T-cell (primary cell): Measurements from ENCODE around the gene PROX1. TPM values are rescaled to one million over a fixed set of nuclear protein-coding genes. Genes with fewer than 3 reads are reported as not detected.
"Not testable (repeated sequence)": the region's sequence is repeated elsewhere in the genome, so short reads cannot be mapped to it uniquely, and the experiment has no call there.

ENCODE experiments used
- ATAC-seq, 4 experiments: fragments of 200-7000 bp in 3 of 4; fragments of 150-1000 bp in 1 of 4; cut with Tn5 transposase; replicated peaks in 1 of 4; 1 replicate in 3 of 4; 2 replicates in 1 of 4; pipeline ENCODE4 v1.10.0; 2021; ENCODE audit warnings: moderate library complexity in 3 of 4, mild to moderate bottlenecking in 2 of 4, moderate number of reproducible peaks in 1 of 4
- CTCF ChIA-PET, 2 donors: fragments of 300-600 bp; sonication (Branson Sonifier 250); formaldehyde crosslinking; loops; one replicate each; lab custom pipeline; 2022; ENCODE audit warnings: antibody characterized with exemption in 2 of 2; lab: Charles Lee
- POLR2A ChIA-PET, 2 donors: fragments of 300-600 bp; sonication (Branson Sonifier 250); formaldehyde crosslinking; loops; one replicate each; lab custom pipeline; 2022; ENCODE audit warnings: antibody characterized with exemption in 2 of 2; lab: Charles Lee
- DNase-seq, 35 experiments: peaks; one replicate each; pipeline versions ENCODE4 v3.0.0 to v3.0.0-alpha.2; 2013 to 2023
- H3K27ac ChIP-seq: one replicate; pipeline ENCODE4 v1.5.1; 2013; ENCODE audit warnings: low read length
- H3K27me3 ChIP-seq, 2 experiments: replicated peaks in 1 of 2; 1 replicate in 1 of 2; 2 replicates in 1 of 2; pipeline versions ENCODE4 v1.6.1 to v1.7.0; 2013; ENCODE audit warnings: low read length in 1 of 2, mixed read lengths in 1 of 2; ENCODE audit not compliant: control insufficient read depth in 2 of 2, insufficient read depth in 2 of 2; ENCODE audit errors: extremely low read depth in 1 of 2
- H3K36me3 ChIP-seq, 2 donors: 1 replicate in 1 of 2; 2 replicates in 1 of 2; pipeline versions ENCODE4 v1.6.1 to v1.7.0; 2013; ENCODE audit warnings: low read length in 1 of 2; ENCODE audit not compliant: control insufficient read depth in 2 of 2, insufficient read depth in 1 of 2; ENCODE audit errors: extremely low read depth in 1 of 2
- H3K4me1 ChIP-seq, 2 experiments: 1 replicate in 1 of 2; 2 replicates in 1 of 2; pipeline versions ENCODE4 v1.6.1 to v1.7.0; 2013; ENCODE audit warnings: low read length in 2 of 2, mixed read lengths in 1 of 2; ENCODE audit not compliant: insufficient read depth in 2 of 2, control insufficient read depth in 1 of 2; ENCODE audit errors: extremely low read depth in 1 of 2
- H3K4me3 ChIP-seq, 2 donors: 1 replicate in 1 of 2; 2 replicates in 1 of 2; pipeline versions ENCODE4 v1.5.1 to v1.7.0; 2013; ENCODE audit warnings: mild to moderate bottlenecking in 2 of 2, low read length in 1 of 2, moderate library complexity in 1 of 2; ENCODE audit not compliant: control insufficient read depth in 1 of 2; ENCODE audit errors: extremely low read depth in 1 of 2
- H3K9me3 ChIP-seq: 2 replicates; pipeline ENCODE4 v1.7.0; 2013
- H3K27ac Mint-ChIP-seq, 2 donors: one replicate each; pipeline ENCODE4 v1.8.0; 2020 to 2021; ENCODE audit warnings: mild to moderate bottlenecking in 2 of 2, mixed read lengths in 2 of 2
- H3K27me3 Mint-ChIP-seq, 2 donors: one replicate each; pipeline ENCODE4 v1.8.0; 2021 to 2022; ENCODE audit warnings: mixed read lengths in 2 of 2
- H3K36me3 Mint-ChIP-seq: one replicate; pipeline ENCODE4 v1.8.0; 2021; ENCODE audit warnings: mixed read lengths
- H3K4me1 Mint-ChIP-seq, 3 donors: one replicate each; pipeline ENCODE4 v1.8.0; 2020 to 2022; ENCODE audit warnings: mixed read lengths in 3 of 3, mild to moderate bottlenecking in 1 of 3
- H3K4me3 Mint-ChIP-seq, 3 donors: one replicate each; pipeline ENCODE4 v1.8.0; 2020 to 2022; ENCODE audit warnings: mild to moderate bottlenecking in 3 of 3, mixed read lengths in 3 of 3, moderate library complexity in 3 of 3
- H3K9me3 Mint-ChIP-seq, 3 donors: one replicate each; pipeline ENCODE4 v1.8.0; 2020 to 2022; ENCODE audit warnings: mixed read lengths in 3 of 3
- WGBS: methylation state at CpG from one replicate; pipeline ENCODE4 v1.1.5; 2013; ENCODE audit warnings: missing lambda C conversion rate; ENCODE audit not compliant: insufficient coverage; 5-methylcytosine and 5-hydroxymethylcytosine counted together
- total RNA-seq, 35 experiments: library from RNA in 6 of 35; stranded (reverse) in 6 of 35; fragments of 120-200 nt in 1 of 35; gene quantifications; one replicate each; pipeline versions ENCODE4 v1.2.1 to v1.2.4 and lab custom pipeline; 2013 to 2026

Gene PROX1
- total RNA-seq, 5 donors from 2014 or later (not counting 1 experiment from before 2014, with no cell fraction given): 0.22 to 0.75 (median 0.29) TPM; not detected in 1

DNA sequence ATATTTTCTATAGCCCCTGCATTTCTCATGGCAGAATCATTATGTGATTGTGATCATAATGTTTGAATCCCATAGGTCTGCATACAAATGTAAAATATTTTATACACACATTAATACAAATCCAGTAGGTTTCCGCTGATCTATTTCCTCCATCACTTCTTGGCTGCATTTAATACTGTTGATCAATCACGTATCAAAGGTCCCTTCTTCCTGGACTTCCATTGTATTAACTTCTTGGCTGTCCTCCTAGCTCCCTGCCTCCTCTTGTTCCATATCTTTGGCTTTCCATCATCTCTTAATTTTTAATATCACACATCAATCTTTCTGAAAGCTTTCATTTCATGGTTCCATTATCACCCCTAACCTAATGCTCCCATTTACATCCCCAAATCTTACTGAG, 97.6 kb downstream of the PROX1 start:
- Histone ChIP-seq H3K27ac (no peak overlapping the region), H3K36me3 (no peaks in the 10 kb centered on the region), H3K9me3 (no peaks in the 10 kb centered on the region), H3K4me3 (no peak overlapping the region), H3K4me1 (no peaks in the 10 kb centered on the region), H3K27me3 (no peaks in the 10 kb centered on the region)
- H3K4me3 Mint-ChIP-seq: no peak overlapping the region
- ChIA-PET POLR2A (no interaction called here), CTCF (no interaction called here)
- no peaks in the 10 kb centered on the region for H3K36me3 Mint-ChIP-seq
- H3K4me1 Mint-ChIP-seq: no peaks in the 10 kb centered on the region
- peaks cover 0 to 11% of the 10 kb centered on the region in 2 donors for H3K27me3 Mint-ChIP-seq
- 85% methylated on average over 2 of the region's 2 CpGs for WGBS
- H3K27ac Mint-ChIP-seq: no peak overlapping the region
- H3K9me3 Mint-ChIP-seq: peaks cover 0 to 9% (median 2%) of the 10 kb centered on the region in 3 donors
- no peak for DNase-seq
- no peak for ATAC-seq

DNA sequence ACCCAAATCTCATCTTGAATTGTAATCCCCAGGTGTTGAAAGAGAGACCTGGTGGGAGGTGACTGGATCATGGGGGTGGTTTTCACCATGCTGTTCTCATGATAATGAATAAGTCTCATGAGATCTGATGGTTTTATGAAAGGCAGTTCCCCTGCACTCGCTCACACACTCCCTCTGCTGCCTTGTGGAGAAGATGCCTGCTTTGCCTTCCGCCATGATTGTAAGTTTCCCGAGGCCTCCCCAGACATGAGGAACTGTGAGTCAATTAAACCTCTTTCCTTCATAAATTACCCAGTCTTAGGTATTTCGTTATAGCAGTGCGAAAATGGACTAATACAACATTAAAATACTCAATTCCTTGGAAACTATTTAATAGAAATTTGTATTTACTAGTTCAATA, 99.2 kb downstream of the PROX1 start:
- H3K27ac ChIP-seq: no peak overlapping the region
- H3K4me3 ChIP-seq: no peak overlapping the region
- peaks cover 0 to 14% (median 3%) of the 10 kb centered on the region in 3 donors for H3K9me3 Mint-ChIP-seq
- POLR2A ChIA-PET: no interaction called here
- H3K9me3 ChIP-seq: no peaks in the 10 kb centered on the region
- H3K27me3 ChIP-seq: no peaks in the 10 kb centered on the region
- CTCF ChIA-PET: no interaction called here
- H3K4me1 Mint-ChIP-seq: no peaks in the 10 kb centered on the region
- ATAC-seq (no peak), DNase-seq (no peak)
- no peaks in the 10 kb centered on the region for H3K4me1 ChIP-seq
- no peaks in the 10 kb centered on the region for H3K36me3 Mint-ChIP-seq
- H3K27me3 Mint-ChIP-seq: peaks cover 0 to 11% of the 10 kb centered on the region in 2 donors
- no CpG with 5 or more reads among the region's 5 CpGs for WGBS
- no peak overlapping the region for H3K4me3 Mint-ChIP-seq
- H3K36me3 ChIP-seq: no peaks in the 10 kb centered on the region
- no peak overlapping the region for H3K27ac Mint-ChIP-seq

DNA sequence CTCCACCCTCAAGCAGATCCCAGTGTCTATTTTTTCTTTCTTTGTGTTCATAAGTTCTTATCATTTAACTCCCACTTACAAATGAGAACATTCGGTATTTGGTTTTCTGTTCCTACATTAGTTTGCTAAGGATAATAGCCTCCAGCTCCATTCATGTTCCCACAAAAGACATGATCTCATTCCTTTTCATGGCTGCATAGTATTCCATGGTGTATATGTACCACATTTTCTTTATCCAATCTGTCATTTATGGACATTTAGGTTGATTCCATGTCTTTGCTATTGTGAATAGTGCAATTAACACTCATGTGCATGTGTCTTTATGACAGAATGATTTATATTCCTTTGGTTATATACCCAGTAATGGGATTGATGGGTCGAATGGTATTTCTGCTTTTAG, 101.2 kb downstream of the PROX1 start:
- CTCF ChIA-PET, H3K9me3 ChIP-seq, H3K27ac Mint-ChIP-seq, H3K27me3 Mint-ChIP-seq, H3K36me3 Mint-ChIP-seq, ATAC-seq, H3K27me3 ChIP-seq, H3K4me3 Mint-ChIP-seq, POLR2A ChIA-PET, H3K27ac ChIP-seq, H3K4me1 Mint-ChIP-seq, H3K4me1 ChIP-seq, H3K4me3 ChIP-seq, H3K36me3 ChIP-seq, DNase-seq: not testable (repeated sequence)
- peaks cover 0 to 19% (median 3%) of the 10 kb centered on the region in 3 donors for H3K9me3 Mint-ChIP-seq
- no CpG with 5 or more reads among the region's 2 CpGs for WGBS
